A673 (cell line): ENCODE results near the gene HK2. TPM values are rescaled to one million over a fixed set of nuclear protein-coding genes. Genes with fewer than 3 reads are reported as not detected.
"Not testable (repeated sequence)": the region's sequence is repeated elsewhere in the genome, so short reads cannot be mapped to it uniquely, and the experiment has no call there.

Source experiments
- BruUV-seq: library from RNA; stranded (reverse); fragments of 400-500 nt; replicated peaks from 2 replicates; lab custom pipeline; 2021; lab: Mats Ljungman, UMichigan
- CTCF ChIA-PET: fragments of 300-600 bp; sonication (Branson Sonifier 250); formaldehyde crosslinking; loops from one replicate; lab custom pipeline; 2022; ENCODE audit warnings: antibody characterized with exemption; lab: Charles Lee
- POLR2A ChIA-PET: fragments of 300-600 bp; sonication (Branson Sonifier 250); formaldehyde crosslinking; loops from one replicate; lab custom pipeline; 2022; ENCODE audit warnings: antibody characterized with exemption; ENCODE audit not compliant: low non-redundant PET; lab: Charles Lee
- DNase-seq: peaks from one replicate; pipeline ENCODE4 v3.0.0-alpha.2; 2015; ENCODE audit warnings: low spot score
- H3K27ac ChIP-seq: fragments of 200-600 bp; sonication (generic); 2 replicates; pipeline ENCODE4 v1.5.1; 2016; ENCODE audit warnings: mixed run types, low read depth, mild to moderate bottlenecking, mixed read lengths, antibody characterized with exemption, low read length; ENCODE audit not compliant: poor library complexity, severe bottlenecking
- H3K27me3 ChIP-seq: fragments of 200-600 bp; sonication (generic); replicated peaks from 2 replicates; pipeline ENCODE4 v1.6.1; 2017; ENCODE audit warnings: mixed run types, low read depth, mild to moderate bottlenecking, mixed read lengths, antibody characterized with exemption, low read length; ENCODE audit not compliant: insufficient read depth, poor library complexity
- H3K36me3 ChIP-seq: fragments of 200-600 bp; sonication (generic); 2 replicates; pipeline ENCODE4 v1.6.1; 2016; ENCODE audit warnings: mixed run types, mild to moderate bottlenecking, mixed read lengths, antibody characterized with exemption, low read length; ENCODE audit not compliant: insufficient read depth, poor library complexity, severe bottlenecking
- H3K4me1 ChIP-seq: fragments of 200-600 bp; sonication (generic); 2 replicates; pipeline ENCODE4 v1.6.1; 2017; ENCODE audit warnings: mixed run types, mild to moderate bottlenecking, mixed read lengths, antibody characterized with exemption, low read length; ENCODE audit not compliant: insufficient read depth, poor library complexity, severe bottlenecking
- H3K4me3 ChIP-seq: fragments of 200-600 bp; sonication (generic); 2 replicates; pipeline ENCODE4 v1.5.1; 2016; ENCODE audit warnings: low read depth, mixed run types, mild to moderate bottlenecking, mixed read lengths, low read length; ENCODE audit not compliant: poor library complexity, severe bottlenecking
- H3K9me3 ChIP-seq: fragments of 200-600 bp; sonication (generic); 2 replicates; pipeline ENCODE4 v1.6.1; 2016; ENCODE audit warnings: mixed run types, low read depth, mild to moderate bottlenecking, mixed read lengths, antibody characterized with exemption, low read length; ENCODE audit not compliant: poor library complexity, severe bottlenecking
- EZH2 ChIP-seq: fragments of 200-600 bp; sonication (generic); IDR thresholded peaks from 2 replicates; pipeline ENCODE4 v1.6.1; 2017; ENCODE audit warnings: borderline replicate concordance, low read depth, mild to moderate bottlenecking, mixed read lengths, antibody characterized with exemption, low read length; ENCODE audit not compliant: poor library complexity, severe bottlenecking
- intact Hi-C: fragments of 100-400 bp; cut with micrococcal nuclease; formaldehyde crosslinking; loops from one replicate; pipeline ENCODE4 v1.10.0; 2022; ENCODE audit not compliant: unreplicated experiment
- total RNA-seq: library from RNA; stranded (reverse); gene quantifications from 2 replicates; pipeline ENCODE4 v1.2.3, GENCODE V29; 2021
- TF ChIP-seq, protein P1 (sequence below): fragments of 300-800, 200-600 bp; sonication (generic); conservative IDR thresholded peaks from 2 replicates; pipeline ENCODE4 v1.5.1; 2017; ENCODE audit warnings: low read depth, mild to moderate bottlenecking, antibody characterized with exemption, low read length, moderate library complexity, mixed read lengths

The HK2 gene
- total RNA-seq, 1 experiment from 2014 or later: 42.6 TPM

DNA sequence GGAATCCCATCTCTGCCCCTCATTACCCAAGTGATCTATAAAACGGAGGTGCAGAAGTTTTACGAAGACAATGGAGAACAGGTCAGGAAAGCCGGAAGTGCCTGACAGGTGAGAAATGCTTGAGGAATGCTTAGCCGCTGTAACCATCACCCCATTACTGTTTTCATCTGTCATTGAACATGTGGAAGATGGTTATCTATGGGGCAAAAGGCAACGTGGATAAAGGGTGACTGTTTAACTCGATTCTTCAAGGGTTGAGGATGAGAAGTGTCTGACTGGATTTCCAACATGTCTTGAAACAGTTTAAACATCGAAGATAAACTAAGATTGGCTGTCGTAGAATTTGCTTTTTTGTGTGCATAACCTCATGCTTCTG, 17.3 kb downstream of the HK2 start:
- H3K4me3 ChIP-seq: no peak overlapping the region
- peaks cover 16% of the 10 kb centered on the region for H3K36me3 ChIP-seq
- H3K27ac ChIP-seq: no peak overlapping the region
- POLR2A ChIA-PET: no interaction called here
- no peaks in the 10 kb centered on the region for H3K27me3 ChIP-seq
- CTCF ChIA-PET: no interaction called here
- no peak for DNase-seq
- no TSS peak for BruUV-seq
- no peak for TF ChIP-seq EZH2
- TF ChIP-seq, protein P1, sequence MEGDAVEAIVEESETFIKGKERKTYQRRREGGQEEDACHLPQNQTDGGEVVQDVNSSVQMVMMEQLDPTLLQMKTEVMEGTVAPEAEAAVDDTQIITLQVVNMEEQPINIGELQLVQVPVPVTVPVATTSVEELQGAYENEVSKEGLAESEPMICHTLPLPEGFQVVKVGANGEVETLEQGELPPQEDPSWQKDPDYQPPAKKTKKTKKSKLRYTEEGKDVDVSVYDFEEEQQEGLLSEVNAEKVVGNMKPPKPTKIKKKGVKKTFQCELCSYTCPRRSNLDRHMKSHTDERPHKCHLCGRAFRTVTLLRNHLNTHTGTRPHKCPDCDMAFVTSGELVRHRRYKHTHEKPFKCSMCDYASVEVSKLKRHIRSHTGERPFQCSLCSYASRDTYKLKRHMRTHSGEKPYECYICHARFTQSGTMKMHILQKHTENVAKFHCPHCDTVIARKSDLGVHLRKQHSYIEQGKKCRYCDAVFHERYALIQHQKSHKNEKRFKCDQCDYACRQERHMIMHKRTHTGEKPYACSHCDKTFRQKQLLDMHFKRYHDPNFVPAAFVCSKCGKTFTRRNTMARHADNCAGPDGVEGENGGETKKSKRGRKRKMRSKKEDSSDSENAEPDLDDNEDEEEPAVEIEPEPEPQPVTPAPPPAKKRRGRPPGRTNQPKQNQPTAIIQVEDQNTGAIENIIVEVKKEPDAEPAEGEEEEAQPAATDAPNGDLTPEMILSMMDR: no peak
- no peaks in the 10 kb centered on the region for H3K4me1 ChIP-seq
- intact Hi-C loops: no loop called here
- no peaks in the 10 kb centered on the region for H3K9me3 ChIP-seq

- CTCF ChIA-PET, H3K9me3 ChIP-seq, BruUV-seq, POLR2A ChIA-PET, intact Hi-C loops, H3K4me3 ChIP-seq, H3K27ac ChIP-seq, H3K27me3 ChIP-seq, DNase-seq, H3K4me1 ChIP-seq: not testable (repeated sequence)
- H3K36me3 ChIP-seq: peaks cover 23% of the 10 kb centered on the region
Observed at GRCh38 chr2:74853360-74853759, 19.4 kb downstream of the HK2 start.

DNA sequence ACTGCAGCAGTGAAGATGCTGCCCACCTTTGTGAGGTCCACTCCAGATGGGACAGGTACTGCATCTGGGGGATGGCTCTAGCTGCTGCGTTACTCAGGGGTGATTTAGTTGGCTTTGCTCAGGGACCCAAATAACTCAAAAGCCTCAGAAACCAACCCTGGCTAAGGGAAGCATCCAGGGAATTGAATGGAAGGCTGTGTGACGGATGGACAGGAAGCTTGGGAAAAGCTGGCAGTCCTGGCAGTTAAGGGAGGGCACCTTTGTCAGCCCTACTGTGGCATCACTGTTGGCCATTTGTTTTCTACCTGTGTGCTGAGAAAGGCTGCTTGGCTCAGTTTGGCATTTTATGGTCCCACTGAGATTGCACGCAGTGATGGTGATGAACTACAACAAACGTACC, 20.5 kb downstream of the HK2 start:
- POLR2A ChIA-PET: no interaction called here
- CTCF ChIA-PET: no interaction called here
- no peaks in the 10 kb centered on the region for H3K4me1 ChIP-seq
- H3K27me3 ChIP-seq: no peaks in the 10 kb centered on the region
- H3K27ac ChIP-seq: no peak overlapping the region
- H3K36me3 ChIP-seq: peaks cover 23% of the 10 kb centered on the region
- intact Hi-C loops: no loop called here
- no TSS peak for BruUV-seq
- DNase-seq: no peak
- no peak overlapping the region for H3K4me3 ChIP-seq
- no peak for TF ChIP-seq EZH2
- TF ChIP-seq, protein P1: no peak
- no peaks in the 10 kb centered on the region for H3K9me3 ChIP-seq

GRCh38 chr2:74855114-74855707, 21.3 kb downstream of the HK2 start:
- CTCF ChIA-PET, intact Hi-C loops, H3K9me3 ChIP-seq, H3K27me3 ChIP-seq, H3K4me3 ChIP-seq, BruUV-seq, H3K27ac ChIP-seq, H3K4me1 ChIP-seq, DNase-seq, POLR2A ChIA-PET: not testable (repeated sequence)
- H3K36me3 ChIP-seq: peaks cover 23% of the 10 kb centered on the region
